ENCODE results near the gene AS3MT.

The AS3MT gene

DNA sequence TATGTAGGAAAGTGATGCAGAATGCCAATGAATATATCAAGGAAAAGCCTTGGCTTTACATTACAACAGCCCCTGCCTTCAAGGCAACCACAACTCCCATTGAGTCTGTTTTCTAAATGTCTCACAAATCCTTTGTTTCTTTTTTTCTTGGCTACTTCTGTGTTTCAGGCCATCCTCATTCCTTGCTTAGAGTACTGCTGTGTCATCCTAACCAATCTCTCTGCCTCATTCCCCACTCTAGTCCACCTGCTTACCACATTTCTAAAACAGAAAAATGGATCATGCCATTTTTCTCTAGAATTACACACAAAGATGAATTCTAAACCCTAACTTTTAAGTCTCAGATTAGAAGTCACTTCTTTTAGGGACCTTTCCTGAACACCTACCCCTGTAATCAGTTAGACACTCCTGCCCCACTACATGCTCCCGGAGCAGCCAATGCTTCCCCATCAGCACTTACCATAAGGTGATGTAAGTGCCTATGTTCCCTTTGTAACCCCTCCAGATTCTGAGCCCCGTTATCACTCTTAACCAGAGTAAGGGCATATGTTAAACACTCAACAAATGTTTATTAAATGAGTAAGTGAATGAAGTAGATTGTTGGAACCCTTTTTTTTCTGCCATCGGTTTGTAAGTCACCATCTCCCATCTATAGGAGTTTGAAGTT lies 12.4 kb upstream of the AS3MT start:
- no peak for DNase-seq (ENCODE audit: low read depth)

DNA sequence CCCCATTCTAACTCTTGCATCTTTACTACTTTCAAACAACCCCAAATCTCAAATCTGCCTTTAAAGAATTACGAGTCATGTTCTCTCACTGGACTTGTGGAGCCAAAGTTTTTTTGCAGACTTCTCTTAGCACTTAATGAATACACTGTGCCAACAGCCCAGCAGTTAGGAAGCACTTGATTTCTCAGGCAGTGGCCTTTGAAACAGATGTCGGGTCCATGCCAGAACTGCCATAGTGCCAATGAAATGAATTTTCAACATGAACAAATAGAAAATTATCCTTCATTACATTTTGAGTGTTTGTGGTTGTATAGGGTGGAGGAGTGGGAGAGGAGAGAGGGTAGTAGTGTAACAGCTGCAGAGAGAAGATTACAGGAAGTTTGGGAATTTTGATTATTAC lies 9.4 kb upstream of the AS3MT start:
- no peak for DNase-seq (ENCODE audit: low read depth)

DNA sequence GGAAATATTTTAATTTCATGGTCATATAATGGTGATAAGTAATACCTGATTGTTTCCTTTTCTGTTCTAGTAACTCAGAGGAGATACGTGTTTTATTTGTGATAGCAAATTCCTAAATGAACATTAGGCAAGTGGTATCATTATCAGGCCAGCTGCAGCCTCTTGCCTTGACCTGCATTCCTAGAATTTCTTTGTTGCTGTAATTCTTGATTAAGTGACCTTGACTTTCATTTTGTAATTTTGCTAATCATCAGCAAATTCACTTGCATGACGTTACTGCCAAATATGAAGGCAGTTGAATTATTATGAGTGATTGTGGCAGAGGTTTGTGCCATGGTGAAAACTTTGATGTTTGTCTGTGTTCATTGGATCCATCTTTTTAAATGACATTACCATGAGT lies 5.6 kb upstream of the AS3MT start:
- DNase-seq (ENCODE audit: low read depth), result peak; percentile 34

DNA sequence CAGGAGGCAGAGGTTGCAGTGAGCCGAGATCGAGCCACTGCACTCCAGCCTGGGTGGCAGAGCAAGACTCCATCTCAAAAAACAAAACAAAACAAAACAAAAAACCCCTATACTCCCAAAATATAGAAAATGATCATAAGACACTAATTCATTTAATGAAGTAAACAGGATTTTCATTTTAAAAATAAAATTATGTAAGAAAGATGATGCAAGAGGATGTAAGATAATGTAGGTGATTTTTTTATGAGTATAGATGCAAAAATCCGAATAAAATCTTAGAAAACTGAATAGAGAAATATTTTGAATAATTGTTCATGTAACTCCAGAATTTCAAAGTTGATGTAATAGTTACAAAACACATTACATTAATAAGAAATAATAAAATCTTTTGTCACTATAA lies 3.6 kb upstream of the AS3MT start:
- no peak for DNase-seq (ENCODE audit: low read depth)

DNA sequence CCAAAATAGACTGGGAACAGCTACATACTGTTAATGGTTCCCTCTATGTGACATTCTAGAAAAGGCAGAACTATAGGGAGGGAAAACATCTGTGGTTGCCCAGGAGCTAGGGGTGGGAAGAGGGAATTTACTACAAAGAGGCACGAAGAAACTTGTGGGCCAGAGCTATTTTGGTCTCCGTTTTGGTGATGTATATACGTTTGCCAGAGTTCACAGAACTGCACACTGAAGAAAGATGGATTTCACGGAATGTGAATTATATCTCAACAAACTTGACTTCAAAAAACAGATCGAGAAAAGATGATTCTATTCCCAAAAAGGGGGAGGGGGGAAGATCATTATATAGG lies 386 bp upstream of the AS3MT start:
- no peak for DNase-seq (ENCODE audit: low read depth)

DNA sequence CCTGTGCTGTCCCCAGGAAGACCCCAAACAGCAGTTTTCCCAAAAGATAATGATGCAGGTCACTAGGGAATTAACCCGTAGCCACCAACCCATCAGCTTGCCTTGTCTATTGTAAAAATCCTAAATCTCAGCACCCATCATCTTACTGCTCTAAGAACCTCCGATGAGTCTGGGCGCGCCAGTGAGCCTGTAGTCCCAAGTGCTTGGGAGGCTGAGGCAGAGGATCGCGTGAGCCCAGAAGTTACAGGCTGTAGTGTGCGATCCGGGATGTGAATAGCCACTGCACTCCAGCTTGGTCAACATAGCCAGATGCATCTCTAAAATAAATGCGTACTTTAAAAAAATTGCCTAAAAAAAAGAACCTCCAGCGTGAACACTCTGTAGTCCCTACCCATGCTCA lies 951 bp downstream of the AS3MT start:
- DNase-seq (ENCODE audit: low read depth), result no peak

DNA sequence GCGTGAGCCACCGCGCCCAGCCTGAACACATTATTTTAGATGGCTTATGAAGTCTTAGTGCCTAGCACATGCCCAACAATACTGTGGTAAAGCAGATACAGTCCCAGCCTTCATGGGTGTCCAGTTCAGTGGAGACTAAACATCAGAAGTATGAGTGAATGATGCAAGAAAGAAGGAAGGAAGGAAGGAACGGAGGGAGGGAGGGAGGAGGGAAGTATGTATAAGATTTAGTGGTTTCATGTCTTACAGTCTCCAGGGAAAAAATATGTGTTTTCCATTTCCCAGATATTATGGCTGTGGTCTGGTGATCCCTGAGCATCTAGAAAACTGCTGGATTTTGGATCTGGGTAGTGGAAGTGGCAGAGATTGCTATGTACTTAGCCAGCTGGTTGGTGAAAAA lies 2.9 kb downstream of the AS3MT start:
- no peak for DNase-seq (ENCODE audit: low read depth)

DNA sequence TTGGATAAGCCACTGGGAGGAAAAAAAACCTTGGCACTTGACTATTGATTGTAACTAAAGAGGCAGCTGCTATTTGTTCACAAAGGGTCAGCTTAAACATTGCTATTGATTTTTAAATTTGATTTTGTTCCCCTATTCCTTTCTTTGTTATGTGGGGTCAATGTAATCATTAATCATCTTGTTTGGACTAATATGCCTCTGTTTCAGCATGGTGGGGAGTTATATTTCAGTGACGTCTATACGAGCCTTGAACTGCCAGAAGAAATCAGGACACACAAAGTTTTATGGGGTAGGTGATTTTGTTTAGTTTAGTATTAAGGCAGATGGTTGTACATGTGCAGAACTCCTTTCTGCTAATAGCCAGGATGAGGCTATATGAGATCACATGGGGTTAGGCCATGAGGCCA lies 7.5 kb downstream of the AS3MT start:
- no peak for DNase-seq (ENCODE audit: low read depth)

DNA sequence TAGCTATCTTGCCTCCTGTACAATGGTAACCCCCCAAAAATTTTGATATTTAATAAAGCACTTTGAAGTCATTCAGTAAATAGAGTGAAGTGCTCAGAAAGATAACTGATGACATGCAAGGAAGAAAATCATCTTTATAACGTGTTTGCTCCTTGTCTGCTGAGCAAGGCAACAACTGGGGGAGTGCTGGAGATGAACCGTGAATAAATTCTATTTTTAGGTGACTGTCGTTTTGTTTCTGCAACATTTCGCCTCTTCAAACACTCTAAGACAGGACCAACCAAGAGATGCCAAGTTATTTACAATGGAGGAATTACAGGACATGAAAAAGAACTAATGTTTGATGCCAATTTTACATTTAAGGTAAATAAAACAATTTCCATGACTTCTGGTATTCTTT lies 9.4 kb downstream of the AS3MT start:
- DNase-seq (ENCODE audit: low read depth), result no peak

DNA sequence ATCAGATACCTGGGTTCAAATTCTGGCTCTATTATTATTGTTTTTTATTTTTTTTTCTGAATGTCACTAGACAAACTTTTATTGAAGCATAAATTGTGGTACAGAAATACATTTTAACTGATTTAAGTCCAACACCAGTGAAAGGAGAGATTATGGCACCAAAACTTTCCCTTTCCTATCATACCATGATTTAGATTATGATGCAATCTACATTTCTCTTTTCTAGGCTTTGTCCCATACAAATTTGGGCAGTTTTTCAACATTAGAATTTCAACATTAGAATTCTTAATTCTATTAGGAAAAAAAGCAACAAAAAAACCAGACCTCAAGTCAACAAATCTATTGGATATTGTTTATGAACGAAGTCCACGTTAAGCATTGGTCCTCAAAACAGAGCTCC lies 11.0 kb downstream of the AS3MT start:
- no peak for DNase-seq (ENCODE audit: low read depth)

DNA sequence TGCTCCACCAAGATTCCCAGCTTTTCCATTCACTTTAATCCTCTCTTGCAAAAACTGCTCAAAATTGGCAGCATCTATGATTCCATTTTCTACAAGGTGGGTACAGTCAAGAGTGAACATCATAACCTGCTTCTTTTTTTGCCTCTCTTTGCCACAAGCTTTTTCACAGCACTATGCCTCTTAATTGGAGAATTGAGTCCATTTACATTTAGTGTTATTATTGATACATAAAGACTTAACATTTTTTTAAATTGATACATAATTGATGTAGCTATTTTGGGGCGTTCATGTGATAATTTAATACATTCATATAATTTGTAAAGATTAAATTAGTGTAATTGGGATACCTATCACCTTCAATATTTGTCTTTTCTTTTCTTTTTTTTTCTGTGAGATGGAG lies 18.8 kb downstream of the AS3MT start:
- DNase-seq (ENCODE audit: low read depth), result no peak

DNA sequence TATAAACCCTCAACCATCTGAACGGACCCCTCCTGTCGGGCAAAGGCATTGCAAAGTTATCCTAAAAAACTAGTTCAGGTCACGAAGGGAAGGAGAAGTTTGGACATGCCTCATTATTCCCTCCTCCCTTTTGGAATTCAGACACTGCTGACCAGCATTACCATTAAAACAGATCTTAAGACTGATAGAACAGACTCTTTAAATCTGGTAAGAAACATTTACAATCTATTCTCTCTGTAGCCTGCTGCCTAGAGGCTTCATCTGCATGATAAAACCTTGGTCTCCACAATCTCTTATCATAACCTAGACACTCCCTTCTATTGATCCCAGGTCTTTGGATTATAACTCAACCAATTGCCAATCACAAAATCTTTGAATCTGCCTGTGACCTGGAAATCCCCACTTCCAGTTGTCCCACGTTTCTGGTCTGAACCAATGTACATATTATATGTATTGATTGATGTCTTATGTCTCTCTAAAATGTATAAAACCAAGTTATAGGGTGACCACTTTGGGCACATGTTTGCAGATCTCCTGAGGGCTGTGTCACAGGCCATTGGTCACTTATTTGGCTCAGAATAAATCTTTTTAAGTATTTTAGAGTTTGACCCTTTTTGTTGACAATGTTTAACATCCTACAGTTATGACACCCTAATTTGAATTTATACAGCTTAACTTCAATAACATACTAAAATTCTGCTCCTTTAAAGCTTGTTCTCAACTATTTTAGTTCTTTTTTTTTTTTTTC lies 25.4 kb downstream of the AS3MT start:
- no peak for DNase-seq (ENCODE audit: low read depth)

DNA sequence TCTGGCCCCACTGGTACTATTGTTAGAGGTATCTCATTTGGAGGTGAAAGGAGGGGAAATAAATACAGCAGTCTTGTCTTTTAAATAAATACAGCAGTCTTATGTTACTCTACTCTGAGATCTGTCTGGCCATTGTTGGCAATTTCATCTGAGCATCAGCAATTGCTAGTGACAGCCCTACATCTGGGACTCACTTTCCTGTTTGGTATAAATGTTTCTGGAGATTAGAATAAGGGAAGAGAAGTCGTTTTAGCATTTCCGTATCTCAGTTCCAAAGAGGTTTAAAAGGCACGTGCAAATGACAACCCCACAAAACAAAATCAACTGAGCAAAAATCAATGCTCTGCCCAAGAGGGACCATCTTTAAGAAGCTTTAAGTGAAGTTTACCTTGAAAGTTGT lies 30.7 kb downstream of the AS3MT start:
- no peak for DNase-seq (ENCODE audit: low read depth)

DNA sequence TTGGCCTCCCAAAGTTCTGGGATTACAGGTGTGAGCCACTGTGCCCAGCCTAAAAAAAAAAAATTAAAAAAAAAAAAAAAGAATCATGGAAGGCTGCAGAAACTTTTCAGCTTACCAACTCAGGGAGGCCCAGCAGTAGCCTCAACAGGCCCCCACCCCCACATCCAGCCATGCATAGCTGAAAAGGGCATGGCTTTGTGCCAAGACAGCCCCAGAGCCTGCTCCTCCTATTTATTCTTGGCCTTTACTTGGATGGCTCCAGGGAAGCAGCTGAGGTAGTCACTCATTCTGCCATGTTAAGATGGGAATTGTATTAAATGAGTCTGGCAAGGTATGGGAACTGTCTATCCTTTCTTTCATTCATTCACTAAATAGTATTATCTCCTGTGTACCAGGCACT lies 35.1 kb downstream of the AS3MT start:
- no peak for DNase-seq (ENCODE audit: low read depth)

DNA sequence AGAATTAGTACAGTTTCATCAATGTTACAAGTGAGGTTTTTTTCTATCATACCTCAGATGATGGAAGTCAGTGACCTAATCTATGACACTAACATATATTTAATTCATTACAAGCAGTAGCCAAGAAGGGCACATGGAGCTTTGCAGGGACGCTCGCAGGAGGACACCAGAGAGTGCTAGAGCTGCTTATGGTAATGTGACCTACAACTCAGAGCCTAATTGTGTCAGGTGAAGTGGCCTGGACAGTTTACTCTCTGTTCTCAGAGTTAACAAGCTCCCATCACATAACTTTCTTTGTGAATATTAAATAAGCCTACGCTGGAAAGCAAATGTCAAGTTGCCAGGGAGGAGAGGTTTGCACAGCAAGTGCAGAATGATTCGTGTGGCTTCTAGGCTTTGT lies 37.2 kb downstream of the AS3MT start:
- no peak for DNase-seq (ENCODE audit: low read depth)

DNA sequence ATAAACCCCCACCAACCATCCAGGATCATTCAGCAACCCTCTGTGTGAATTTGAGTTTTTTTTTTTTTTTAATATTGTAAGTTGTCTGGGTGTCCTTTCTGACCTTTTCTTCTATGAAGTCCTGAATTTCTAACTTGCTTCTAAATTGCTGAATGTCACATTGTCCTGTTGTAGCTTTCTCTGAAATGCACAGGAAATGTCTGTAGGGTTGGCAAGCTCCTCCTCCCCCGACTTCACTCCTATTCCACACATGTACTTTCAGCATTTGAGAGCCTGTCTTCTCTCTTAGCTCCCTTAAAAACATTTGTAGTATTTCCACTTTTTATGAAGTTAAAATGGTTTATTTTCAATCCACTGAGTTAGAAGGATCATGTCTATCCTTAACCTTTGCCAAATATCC lies 45.5 kb downstream of the AS3MT start:
- no peak for DNase-seq (ENCODE audit: low read depth)

DNA sequence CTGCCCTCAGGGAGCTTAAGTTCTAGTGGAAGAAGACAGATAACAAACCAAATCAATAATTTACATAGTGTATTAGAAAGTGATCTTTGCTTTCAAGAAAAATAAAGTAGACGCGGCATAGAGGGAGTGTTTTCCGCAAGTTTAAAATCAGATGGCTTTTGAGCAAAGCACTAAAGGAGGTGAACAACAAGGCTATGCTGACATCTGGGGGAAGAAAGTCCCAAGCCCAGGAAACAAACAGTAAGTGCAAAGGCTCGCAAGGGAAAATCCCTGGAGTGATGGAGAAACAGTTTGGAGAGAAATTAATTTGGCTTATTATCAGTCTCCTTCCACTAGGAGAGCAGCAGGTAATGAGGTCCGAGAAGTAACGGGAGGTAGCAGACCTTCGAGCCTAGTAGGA lies 46.9 kb downstream of the AS3MT start:
- no peak for DNase-seq (ENCODE audit: low read depth)

DNA sequence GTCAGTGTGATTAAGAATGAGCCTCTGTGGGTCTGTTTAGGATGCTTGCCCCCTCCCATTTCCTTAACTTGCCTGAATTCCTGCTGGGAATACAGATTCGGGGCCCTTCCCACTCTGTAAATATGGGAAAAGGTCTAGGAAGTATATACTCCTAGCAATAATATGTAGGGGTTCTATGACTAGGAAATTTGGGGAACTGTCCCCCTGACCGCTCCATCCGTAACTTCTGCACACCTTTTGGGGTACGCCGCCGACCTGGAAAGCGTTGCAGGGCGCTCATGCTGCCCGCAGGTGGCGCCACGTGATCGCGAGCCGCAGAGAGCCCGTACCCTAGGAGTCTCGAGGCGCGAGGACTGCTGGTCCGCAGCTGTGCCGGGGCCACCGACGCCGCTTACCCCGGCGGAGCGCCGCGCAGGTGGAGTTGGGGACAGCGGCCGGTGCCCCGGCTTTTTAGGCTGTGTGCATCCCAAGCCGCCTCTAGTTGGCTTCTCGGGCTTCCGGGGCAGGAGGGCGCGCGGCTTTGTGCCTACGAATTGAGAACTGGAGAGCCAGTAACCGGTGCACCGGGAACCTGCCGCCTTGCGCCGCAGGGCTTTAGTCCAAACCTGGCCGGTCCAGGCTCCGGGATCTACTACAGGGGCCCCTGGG lies 48.2 kb downstream of the AS3MT start:
- peak; percentile 61 for DNase-seq (ENCODE audit: low read depth)

DNA sequence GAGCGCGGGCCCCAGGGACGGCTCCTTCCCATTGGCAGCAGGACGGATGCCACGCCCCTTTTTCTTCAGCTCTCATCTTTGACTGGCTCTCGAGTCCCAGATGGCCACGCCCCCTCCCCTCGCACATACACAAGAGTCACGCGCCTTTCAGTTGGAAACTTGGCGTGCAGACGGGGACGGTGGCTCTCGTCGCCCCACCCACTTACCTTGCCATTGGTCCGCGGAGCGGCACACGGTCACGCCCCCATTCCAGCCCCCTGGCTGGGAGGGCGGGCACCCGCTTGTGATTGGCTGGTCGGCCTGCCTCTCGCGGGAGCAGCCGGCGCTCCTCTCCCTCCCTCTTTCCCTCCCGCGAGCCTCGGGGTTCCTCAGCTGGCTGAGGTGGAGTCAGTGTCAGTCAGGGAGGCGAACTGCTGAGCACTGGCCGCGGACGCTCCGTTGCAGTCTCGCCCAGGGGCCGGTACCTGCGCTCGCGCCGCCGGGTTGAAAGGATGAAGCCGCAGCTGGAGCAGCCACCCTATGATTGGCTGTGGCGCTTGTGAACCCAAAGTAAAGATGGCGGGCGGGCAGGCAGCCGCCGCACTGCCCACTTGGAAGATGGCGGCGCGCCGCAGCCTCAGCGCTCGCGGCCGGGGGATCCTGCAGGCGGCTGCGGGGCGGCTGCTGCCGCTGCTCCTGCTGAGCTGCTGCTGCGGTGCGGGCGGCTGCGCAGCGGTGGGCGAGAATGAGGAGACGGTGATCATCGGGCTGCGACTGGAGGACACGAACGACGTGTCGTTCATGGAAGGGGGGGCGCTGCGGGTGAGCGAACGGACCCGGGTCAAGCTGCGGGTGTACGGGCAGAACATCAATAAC lies 48.9 kb downstream of the AS3MT start, which contains the start of gene CNNM2:
CNNM2 (plus strand) TSS at position 333 of the 855 bp plus-strand sequence; CDS start at position 520, 187 bp downstream.
- peak; percentile 100 for DNase-seq (ENCODE audit: low read depth)

DNA sequence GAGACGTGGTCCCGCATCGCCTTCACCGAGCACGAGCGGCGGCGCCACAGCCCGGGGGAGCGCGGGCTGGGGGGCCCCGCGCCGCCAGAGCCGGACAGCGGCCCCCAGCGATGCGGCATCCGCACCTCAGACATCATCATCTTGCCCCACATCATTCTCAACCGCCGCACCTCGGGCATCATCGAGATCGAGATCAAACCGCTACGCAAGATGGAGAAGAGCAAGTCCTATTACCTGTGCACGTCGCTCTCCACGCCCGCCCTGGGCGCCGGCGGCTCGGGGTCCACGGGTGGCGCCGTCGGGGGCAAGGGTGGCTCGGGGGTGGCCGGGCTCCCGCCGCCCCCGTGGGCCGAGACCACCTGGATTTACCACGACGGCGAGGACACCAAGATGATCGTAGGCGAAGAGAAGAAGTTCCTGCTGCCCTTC lies 49.6 kb downstream of the AS3MT start:
- DNase-seq (ENCODE audit: low read depth), result no peak

DNA sequence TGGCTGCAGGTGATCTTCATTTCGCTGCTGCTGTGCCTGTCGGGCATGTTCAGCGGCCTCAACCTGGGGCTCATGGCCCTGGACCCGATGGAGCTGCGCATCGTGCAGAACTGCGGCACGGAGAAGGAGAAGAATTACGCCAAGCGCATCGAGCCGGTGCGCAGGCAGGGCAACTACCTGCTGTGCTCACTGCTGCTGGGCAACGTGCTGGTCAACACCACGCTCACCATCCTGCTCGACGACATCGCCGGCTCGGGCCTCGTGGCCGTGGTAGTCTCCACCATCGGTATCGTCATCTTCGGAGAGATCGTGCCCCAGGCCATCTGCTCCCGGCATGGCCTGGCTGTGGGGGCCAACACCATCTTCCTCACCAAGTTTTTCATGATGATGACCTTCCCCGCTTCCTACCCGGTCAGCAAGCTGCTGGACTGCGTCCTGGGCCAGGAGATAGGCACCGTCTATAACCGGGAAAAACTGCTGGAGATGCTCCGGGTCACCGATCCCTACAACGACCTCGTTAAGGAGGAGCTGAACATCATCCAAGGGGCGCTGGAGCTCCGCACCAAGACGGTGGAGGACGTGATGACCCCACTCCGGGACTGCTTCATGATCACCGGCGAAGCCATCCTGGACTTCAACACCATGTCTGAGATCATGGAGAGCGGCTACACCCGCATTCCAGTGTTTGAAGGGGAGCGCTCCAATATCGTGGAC lies 50.1 kb downstream of the AS3MT start:
- no peak for DNase-seq (ENCODE audit: low read depth)
